HG02571 (cell line): ENCODE measurements around the gene CDH23.

ENCODE experiments used
- ATAC-seq: cut with Tn5 transposase; IDR thresholded peaks from one replicate; pipeline ENCODE4 v1.9.1; 2021; ENCODE audit warnings: mild to moderate bottlenecking, moderate library complexity; ENCODE audit not compliant: unreplicated experiment

CDH23 gene

DNA sequence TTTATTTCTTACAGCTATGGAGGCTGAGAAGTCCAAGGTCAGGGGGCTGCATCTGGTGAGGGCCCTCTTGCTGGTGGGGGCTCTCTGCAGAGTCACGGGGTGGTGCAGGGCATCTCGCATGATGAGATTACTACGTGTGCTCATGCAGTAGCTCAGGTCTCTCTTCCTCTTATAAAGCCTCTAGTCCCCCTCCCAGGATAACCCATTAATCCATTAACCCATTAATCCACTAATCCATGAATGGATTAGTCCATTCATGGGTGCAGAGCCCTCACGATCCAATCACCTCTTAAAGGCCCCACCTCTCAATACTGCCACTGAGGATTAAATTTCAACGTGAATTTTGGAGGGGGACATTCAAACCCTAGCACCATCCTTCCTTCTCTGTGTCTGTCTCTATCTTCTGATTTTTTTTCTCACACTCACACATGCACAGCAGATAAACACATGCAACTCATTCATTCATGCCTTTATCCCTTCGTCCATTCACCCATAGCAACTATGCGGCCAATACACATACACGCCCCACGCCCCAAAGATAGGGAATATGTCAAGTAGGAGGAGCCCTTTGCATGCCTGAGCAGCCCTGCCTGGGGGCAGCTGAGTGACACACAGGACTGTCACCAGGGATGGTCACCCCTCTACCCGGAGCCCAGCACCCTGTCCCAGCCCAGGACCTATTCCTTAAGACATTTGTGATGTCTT lies 236.3 kb downstream of the CDH23 start:
- ATAC-seq = no peak

DNA sequence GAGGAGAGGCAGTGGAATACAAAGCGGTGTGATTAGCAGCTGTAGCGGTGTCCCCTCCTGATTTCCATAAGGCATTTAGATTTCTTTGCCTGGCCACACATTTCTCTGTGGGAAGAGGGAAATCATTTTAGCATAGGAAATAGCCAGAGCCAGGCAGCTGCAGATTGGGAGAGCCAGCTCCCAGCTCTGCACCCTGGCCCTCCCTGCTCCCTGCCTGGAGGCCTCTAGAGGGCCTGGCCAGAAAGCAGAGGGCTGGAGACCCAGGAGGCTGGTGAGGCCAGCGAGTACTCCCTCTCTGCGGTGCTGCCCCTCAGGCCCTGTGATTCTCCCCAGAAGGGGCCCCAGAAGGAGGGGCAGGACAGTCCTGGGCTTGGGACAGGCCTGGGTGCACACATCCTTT lies 237.2 kb downstream of the CDH23 start:
- no peak for ATAC-seq

- no peak for ATAC-seq
Measured at GRCh38 chr10:71634531-71635164, 237.9 kb downstream of the CDH23 start.

GRCh38 chr10:71635251-71635866 lies 238.6 kb downstream of the CDH23 start:
- ATAC-seq = no peak

DNA sequence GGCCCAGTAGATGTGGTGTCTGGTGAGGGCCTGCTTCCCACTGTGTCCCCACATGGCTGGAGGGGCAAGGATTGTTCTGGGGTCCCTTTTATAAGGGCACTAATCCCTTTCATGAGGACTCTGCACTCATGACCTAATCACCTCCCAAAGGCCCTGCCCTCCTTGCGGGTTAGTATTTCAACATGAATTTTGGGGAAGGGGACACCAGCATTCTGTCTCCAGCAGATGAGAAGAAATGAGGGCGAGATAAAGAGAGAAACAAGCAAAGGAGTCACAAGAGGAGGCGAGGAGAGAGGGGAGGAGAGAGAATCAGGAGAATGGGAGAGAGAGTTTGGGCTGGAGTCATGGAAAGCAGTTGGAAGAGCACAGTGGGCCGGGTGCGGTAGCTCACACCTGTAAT lies 239.1 kb downstream of the CDH23 start:
- ATAC-seq = no peak

DNA sequence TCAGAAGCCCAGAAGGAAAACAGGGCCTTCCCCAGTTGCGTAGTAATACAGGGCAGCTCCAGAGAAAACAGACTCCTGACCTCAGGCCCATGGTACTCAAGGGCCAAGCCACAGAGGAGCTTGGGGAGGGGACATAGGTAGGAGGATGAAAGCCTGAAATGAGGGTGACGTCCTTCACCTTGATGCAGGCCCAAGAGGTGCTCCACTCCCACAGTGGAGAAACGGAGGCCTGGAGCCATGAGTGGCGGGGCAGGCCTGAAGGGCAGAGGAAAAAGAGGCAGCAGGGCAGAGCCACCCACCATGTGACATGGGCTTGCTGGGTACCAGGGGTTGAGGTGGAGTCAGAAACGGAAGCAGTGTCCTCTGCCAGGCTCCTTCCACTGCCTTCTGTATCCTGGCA lies 239.9 kb downstream of the CDH23 start:
- no peak for ATAC-seq

- no peak for ATAC-seq
Measured at GRCh38 chr10:71637305-71637704, 240.6 kb downstream of the CDH23 start.

- no peak for ATAC-seq
Measured at GRCh38 chr10:71638064-71638821, 241.5 kb downstream of the CDH23 start.

- ATAC-seq = no peak
Measured at GRCh38 chr10:71638822-71639719, 242.4 kb downstream of the CDH23 start.

GRCh38 chr10:71640607-71641006 lies 243.9 kb downstream of the CDH23 start:
- ATAC-seq = no peak

- ATAC-seq = no peak
Measured at GRCh38 chr10:71641449-71641848, 244.7 kb downstream of the CDH23 start.

DNA sequence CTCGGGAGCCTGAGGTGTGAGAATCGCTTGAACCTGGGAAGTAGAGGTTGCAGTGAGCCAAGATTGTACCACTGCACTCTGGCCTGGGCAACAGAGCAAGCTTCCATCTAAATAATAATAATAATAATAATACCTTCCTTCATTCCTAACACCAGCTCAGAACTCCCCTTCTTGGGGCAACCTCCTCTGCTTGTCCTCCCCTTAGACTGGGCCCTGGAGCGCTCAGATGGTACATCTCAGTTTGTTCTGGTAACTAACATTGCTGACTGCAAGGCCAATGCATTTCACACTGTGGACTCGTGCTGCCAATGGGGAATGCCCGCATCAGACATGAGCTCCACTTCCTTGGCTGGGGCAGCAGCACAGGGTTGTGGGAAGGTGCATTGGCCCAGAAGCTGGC lies 245.3 kb downstream of the CDH23 start:
- ATAC-seq = no peak

- ATAC-seq = no peak
Measured at GRCh38 chr10:71643904-71644303, 247.2 kb downstream of the CDH23 start.

DNA sequence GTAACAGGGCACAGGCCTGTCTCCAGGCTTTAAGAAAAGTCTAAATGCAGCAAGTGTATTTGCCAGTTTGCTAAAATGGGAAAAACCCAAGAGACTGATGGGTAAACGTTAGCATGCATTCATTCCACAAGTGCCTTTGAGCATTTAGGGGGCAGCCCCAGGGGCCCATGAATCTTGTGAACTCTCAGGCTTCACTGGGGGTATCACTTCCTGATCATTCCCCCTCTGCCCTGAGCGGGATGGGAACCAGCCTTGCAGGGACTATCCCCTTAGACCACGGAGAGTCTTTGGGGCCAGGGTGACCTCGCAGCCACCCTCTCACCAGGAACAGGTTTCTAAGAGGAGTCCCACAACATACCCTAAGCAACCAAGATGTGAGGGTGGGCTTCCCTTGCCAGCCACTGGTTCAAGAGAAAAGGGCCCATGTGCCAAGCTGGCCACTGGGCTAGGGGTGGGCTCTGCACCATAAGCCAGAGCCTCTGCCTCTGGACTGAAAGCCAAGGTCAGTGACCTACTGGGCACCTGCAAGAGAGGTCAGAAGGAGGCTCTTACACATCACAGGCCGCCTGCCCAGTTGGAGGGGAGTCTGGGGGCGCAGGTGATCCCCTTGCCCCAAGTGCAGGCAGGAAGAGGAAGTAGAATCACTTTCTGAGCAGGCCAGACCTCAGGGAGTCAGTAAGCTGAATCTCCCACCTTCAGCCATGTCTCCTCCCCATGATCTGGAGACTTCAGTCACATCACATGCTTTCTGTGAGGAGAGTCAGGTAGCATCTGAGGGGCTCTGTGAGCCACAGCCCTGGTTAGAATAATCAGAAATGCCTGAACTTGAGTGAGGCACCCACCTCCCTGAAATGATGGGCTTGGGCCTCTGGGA lies 247.8 kb downstream of the CDH23 start:
- ATAC-seq = no peak

- ATAC-seq = no peak
Measured at GRCh38 chr10:71645185-71645584, 248.5 kb downstream of the CDH23 start.

DNA sequence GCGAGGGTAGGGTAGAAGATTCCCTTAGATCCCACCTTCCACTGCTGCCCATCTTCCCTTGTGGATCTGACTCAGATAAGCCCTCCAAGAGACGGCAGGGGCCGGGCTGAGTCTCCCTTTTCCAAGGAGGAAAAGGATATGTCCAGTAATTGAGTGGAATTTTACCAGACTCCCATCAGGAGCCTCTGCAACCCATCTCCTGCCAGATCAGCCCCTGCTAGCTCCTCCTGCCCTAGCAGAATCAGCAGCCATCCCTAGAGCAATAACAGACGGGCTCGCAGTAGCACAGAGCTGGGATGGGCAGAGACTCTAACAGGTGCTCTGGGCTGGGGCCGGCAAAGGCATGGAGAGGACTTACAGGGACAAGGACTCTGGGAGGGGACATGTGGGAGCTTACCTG lies 249.3 kb downstream of the CDH23 start:
- no peak for ATAC-seq

DNA sequence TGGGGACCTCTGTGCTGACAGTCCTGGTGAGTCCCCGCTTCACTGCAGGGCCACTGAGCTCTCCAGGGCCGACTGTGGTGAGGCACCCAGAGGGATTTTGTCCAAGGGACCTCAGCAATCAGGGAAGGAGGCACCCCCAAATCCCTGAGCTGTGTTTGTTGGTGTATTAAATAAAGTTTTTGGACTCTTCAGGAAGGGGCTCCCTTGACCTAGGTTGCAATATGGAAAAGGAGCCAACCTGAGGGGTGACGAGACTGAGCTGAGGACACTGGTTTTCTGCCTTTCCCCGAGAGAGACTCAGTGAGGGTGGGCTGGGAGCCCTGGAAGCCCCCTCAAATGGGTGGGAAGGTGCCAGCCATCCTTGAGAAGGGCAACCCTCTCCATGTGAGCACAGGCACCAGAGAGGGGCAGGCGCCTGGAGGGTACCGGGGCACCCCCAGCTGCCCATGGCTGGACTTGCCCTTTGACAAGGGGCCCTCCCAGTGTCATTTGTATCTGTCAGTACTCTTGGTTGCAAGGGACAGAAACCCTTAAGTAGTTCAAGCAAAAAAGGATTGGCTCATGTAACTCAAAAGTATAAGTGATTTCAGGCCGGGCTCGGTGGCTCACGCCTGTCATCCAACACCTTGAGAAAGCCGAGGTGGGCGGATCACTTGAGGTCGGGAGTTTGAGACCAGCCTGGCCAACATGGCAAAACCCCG lies 250.0 kb downstream of the CDH23 start:
- no peak for ATAC-seq

DNA sequence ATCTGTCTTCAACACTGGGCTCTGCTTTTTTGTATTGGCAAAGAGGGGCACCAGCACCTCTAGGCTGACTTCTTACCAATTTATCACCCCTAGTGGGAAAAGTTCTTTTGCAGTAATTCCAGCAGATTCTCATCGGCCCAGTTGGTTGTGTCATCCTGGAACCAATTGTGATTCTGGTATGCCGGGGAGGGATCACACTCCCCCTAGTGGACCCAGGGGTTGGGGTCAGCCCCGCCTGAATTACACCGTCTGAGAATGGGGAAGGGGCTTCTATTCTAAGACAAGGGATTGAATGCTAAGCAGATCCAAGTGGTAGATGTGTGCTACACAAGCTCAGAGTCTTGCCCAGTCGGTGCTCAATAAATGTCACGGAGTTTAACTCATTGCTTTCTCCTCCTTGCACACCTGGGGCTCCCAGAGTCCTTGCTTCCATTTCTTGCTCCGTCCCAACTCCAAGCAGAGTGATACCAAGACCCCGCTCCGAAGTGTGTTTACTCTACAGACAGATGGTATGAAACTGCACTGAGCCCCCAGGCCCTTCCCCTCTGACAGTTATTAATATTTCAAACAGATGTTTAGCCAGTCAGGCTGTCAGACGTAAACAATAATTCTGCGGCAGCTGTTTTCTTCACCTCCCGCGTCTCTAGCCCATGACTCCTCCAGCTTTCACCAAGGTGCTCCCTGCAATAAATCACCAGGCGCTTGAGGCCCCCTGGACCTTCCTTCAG lies 251.0 kb downstream of the CDH23 start:
- ATAC-seq = no peak
